ENCODE data around the gene METTL15. TPM values are rescaled to one million over a fixed set of nuclear protein-coding genes. Genes with fewer than 3 reads are reported as not detected.
"Not testable (repeated sequence)": the region's sequence is repeated elsewhere in the genome, so short reads cannot be mapped to it uniquely, and the experiment has no call there.

METTL15 gene
- total and polyA plus RNA-seq, 3 donors from 2014 or later = 8.2 to 25.7 (median 14.8) TPM

GRCh38 chr11:28366549-28367346 is 258.6 kb downstream of the METTL15 start:
- no peak for DNase-seq
- WGBS, 2 donors = 65% methylated on average over 2 of the region's 2 CpGs
- no peaks in the 10 kb centered on the region for H3K27me3 ChIP-seq
- no peak overlapping the region for H3K4me3 ChIP-seq
- intact Hi-C loops (cut with DNase I; ENCODE audit: low total_unique reads) = no loop called here
- H3K27ac ChIP-seq = no peak overlapping the region
- H3K4me1 ChIP-seq = no peaks in the 10 kb centered on the region
- H3K9me3 ChIP-seq = no peaks in the 10 kb centered on the region
- no peak for TF ChIP-seq CTCF (IDR thresholded peaks at IDR 0.05)
- no peak for TF ChIP-seq POLR2A (IDR thresholded peaks at IDR 0.05)
- no peaks in the 10 kb centered on the region for H3K36me3 ChIP-seq (ENCODE audit: low read depth, missing control alignments)

GRCh38 chr11:28378095-28378494 is 269.9 kb downstream of the METTL15 start:
- H3K27me3 ChIP-seq; intact Hi-C loops (cut with DNase I; ENCODE audit: low total_unique reads); H3K27ac ChIP-seq; H3K36me3 ChIP-seq (ENCODE audit: low read depth, missing control alignments); H3K9me3 ChIP-seq; H3K4me1 ChIP-seq; DNase-seq; H3K4me3 ChIP-seq: not testable (repeated sequence)
- 70 to 92% methylated on average over 13 to 14 of the region's 14 CpGs for WGBS, 2 donors

Small RNAs within 50 kb of the gene (small RNA-seq; reads per million reads assigned to genes)
- gene AC023206.1 = 0 reads per million in 2 donors

Other genes starting within 250 kb of the METTL15 start
- gene KIF18A, start 232 bp upstream of the METTL15 start, total RNA-seq = 10 to 100 TPM; 14.4 to 22.5 TPM
- gene KIF18A, start 232 bp upstream of the METTL15 start, polyA plus RNA-seq (ENCODE audit: insufficient read depth, low read depth, low replicate concordance) = 9.5 TPM